ENCODE data around the gene MN1. TPM values are rescaled to one million over a fixed set of nuclear protein-coding genes. Genes with fewer than 3 reads are reported as not detected.

MN1 gene
- total and polyA plus RNA-seq, 7 donors = 4.3 to 39.3 (median 17.6) TPM

DNA sequence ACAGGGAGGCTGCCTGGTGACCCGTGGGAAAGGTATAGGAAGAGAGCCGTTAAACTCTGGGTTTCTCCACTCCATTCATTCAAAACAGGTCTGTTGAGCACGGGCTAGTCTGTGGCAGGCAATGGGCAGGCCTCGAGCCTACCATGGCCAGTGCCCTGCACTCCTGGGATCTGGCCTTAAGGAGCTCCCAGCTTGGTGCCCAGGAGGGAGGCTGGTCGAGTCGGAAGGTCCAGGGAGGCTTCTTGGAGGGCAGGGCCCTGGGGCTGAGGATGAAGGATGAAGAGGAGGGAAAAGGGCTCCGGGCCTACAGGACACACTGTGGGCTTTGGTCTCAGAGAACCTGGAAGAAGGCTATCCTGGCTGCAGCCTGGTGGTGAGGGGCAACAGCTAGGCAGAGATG, 41.9 kb upstream of the MN1 start:
- Histone ChIP-seq H3K27me3 (ENCODE audit: insufficient read depth in 3 of 3, low read length in 2 of 3) (no peaks in the 10 kb centered on the region), H3K4me1 (no peaks in the 10 kb centered on the region), H3K9me3 (no peaks in the 10 kb centered on the region), H3K36me3 (ENCODE audit: insufficient read depth in 1 of 2, low read depth in 1 of 2) (peaks cover 4 to 24% of the 10 kb centered on the region in 2 donors), H3K4me3 (no peak overlapping the region), H3K27ac (no peak overlapping the region)
- TF ChIP-seq, protein P1, sequence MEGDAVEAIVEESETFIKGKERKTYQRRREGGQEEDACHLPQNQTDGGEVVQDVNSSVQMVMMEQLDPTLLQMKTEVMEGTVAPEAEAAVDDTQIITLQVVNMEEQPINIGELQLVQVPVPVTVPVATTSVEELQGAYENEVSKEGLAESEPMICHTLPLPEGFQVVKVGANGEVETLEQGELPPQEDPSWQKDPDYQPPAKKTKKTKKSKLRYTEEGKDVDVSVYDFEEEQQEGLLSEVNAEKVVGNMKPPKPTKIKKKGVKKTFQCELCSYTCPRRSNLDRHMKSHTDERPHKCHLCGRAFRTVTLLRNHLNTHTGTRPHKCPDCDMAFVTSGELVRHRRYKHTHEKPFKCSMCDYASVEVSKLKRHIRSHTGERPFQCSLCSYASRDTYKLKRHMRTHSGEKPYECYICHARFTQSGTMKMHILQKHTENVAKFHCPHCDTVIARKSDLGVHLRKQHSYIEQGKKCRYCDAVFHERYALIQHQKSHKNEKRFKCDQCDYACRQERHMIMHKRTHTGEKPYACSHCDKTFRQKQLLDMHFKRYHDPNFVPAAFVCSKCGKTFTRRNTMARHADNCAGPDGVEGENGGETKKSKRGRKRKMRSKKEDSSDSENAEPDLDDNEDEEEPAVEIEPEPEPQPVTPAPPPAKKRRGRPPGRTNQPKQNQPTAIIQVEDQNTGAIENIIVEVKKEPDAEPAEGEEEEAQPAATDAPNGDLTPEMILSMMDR (IDR thresholded peaks at IDR 0.05) = no peak
- 64 to 72% (median 66%) methylated on average over 7 of the region's 7 CpGs for WGBS, 3 donors
- ATAC-seq (peak in 1 of 4 donors; percentile 20), DNase-seq (no peak)
- intact Hi-C loops (cut with DNase I) = no loop called here

DNA sequence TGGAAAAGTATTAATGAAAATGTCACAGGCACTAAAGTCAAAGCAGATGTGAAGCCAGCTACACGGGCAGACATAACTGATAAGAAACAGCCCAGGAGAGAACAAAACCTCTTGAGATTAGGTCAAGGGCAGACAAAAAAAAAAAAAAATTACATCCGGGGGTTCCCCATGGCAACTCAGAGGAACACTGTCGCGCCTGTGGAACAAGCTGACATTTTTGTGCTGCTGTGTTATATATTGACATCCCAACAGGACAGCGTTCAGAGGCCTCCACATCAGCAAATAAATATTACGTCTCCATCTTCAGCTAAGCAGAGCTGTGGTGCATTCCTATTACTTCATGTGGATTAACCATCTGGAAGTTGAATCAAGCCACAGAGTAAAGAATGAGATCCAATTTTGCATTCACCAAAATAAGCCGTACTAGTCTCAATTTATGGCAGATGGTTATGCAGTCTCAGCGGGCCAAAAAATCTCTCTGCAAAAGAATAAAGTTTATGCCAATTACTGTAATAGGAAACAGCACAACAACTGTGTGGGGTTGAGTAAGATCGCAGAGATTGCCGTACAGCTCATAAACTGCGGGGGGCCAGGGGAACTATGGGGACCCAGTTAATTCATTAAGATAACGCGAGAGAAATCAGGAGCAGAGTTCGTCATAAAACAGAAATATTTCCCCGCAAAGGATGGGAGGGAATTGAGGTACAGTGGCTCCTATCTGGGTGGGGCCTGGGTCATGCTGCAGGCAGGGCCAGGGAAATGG, 41.3 kb upstream of the MN1 start:
- H3K27me3 ChIP-seq (ENCODE audit: insufficient read depth in 3 of 3, low read length in 2 of 3) = no peaks in the 10 kb centered on the region
- ATAC-seq = peak in 1 of 4 donors; percentile 9
- H3K27ac ChIP-seq = no peak overlapping the region
- 57 to 67% (median 59%) methylated on average over 15 of the region's 15 CpGs for WGBS, 3 donors
- H3K4me3 ChIP-seq = no peak overlapping the region
- H3K9me3 ChIP-seq = no peaks in the 10 kb centered on the region
- no peaks in the 10 kb centered on the region for H3K4me1 ChIP-seq
- H3K36me3 ChIP-seq (ENCODE audit: insufficient read depth in 1 of 2, low read depth in 1 of 2) = peaks cover 0 to 18% of the 10 kb centered on the region in 2 donors
- intact Hi-C loops (cut with DNase I) = no loop called here
- TF ChIP-seq, protein P1 (IDR thresholded peaks at IDR 0.05) = no peak
- DNase-seq = no peak

- 47 to 81% (median 53%) methylated on average over 1 of the region's 1 CpG for WGBS, 3 donors
- no peak overlapping the region for H3K27ac ChIP-seq
- TF ChIP-seq, protein P1 (IDR thresholded peaks at IDR 0.05) = no peak
These were observed 40.6 kb upstream of the MN1 start for GRCh38 chr22:27842201-27842600.

GRCh38 chr22:27840436-27840835, 38.9 kb upstream of the MN1 start:
- intact Hi-C loops (cut with DNase I) = no loop called here
- Histone ChIP-seq H3K27me3 (ENCODE audit: insufficient read depth in 3 of 3, low read length in 2 of 3) (no peaks in the 10 kb centered on the region), H3K4me1 (no peaks in the 10 kb centered on the region), H3K9me3 (no peaks in the 10 kb centered on the region), H3K36me3 (ENCODE audit: insufficient read depth in 1 of 2, low read depth in 1 of 2) (peaks cover 0 to under 1% of the 10 kb centered on the region in 2 donors), H3K27ac (no peak overlapping the region), H3K4me3 (no peak overlapping the region)
- no peak for ATAC-seq
- no peak for DNase-seq
- TF ChIP-seq, protein P1 (IDR thresholded peaks at IDR 0.05) = no peak
- WGBS, 3 donors = 93 to 96% (median 96%) methylated on average over 7 of the region's 7 CpGs

More at GRCh38 chr22:27842201-27842600, 40.6 kb upstream of the MN1 start:
- DNase-seq (no peak), ATAC-seq (peak in 2 of 4 donors; percentile 4 to 12)
- intact Hi-C loops (cut with DNase I) = no loop called here
- Histone ChIP-seq H3K36me3 (ENCODE audit: insufficient read depth in 1 of 2, low read depth in 1 of 2) (peaks cover 0 to 14% of the 10 kb centered on the region in 2 donors), H3K4me1 (no peaks in the 10 kb centered on the region), H3K4me3 (no peak overlapping the region), H3K27me3 (ENCODE audit: insufficient read depth in 3 of 3, low read length in 2 of 3) (no peaks in the 10 kb centered on the region), H3K9me3 (no peaks in the 10 kb centered on the region)
